Activated CD8-positive, alpha-beta memory T cell treated with anti-CD3 and anti-CD28 coated beads for 48 hours (primary cell): Measurements from ENCODE around the gene OSBPL3.
"Not testable (repeated sequence)": the region's sequence is repeated elsewhere in the genome, so short reads cannot be mapped to it uniquely, and the experiment has no call there.

ENCODE experiments used
- DNase-seq, 3 experiments: peaks; one replicate each; pipeline ENCODE4 v3.0.0-alpha.2; 2020; ENCODE audit warnings: low read depth in 2 of 3, low spot score in 2 of 3

The OSBPL3 gene

DNA sequence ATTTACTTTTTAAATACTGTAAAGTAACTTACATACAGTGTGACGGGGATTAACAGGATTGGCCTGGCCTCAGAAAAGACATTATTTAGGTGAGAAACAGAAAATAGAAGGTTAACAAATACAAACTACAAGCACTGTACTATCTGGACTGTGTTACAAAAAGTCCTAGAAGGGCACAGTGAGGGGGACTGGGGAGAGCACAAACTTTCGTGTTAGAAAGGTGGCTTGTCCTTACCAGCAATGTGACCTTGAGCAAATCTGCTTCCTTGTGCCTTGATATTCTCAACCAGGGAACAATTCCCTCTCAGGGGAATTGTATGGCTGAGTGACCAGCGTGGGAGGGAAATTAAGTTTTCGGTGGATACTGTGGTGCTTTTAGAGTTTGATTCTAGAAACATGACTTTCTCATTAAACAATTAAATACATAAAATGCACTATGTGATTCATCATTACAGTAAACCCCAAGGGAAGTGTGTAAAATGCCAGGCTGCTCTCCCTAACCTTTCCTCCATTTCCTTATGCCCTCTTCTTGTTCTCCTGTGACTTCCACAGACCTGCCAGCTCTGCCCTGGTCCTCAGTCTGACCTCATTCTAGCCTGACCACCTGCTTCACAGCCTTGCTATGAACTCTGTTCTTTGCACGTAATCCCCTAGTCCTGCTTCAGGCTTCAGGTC lies 57.7 kb downstream of the OSBPL3 start:
- no peak for DNase-seq

DNA sequence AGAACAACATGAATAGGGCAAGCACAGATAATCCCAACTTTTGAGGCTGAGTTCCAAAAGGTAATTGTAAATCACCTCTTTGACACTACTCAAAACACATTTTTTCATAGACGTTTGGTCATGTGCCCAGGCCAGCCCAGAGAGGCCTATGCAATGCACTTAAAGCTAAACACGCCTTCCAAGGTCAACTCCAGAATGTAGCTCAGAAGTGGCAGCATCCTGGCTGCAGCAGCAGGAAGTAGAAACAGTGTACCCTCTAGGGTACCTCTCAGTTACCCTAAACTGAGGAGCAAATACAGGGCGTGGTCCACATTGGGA lies 58.7 kb downstream of the OSBPL3 start:
- no peak for DNase-seq

DNA sequence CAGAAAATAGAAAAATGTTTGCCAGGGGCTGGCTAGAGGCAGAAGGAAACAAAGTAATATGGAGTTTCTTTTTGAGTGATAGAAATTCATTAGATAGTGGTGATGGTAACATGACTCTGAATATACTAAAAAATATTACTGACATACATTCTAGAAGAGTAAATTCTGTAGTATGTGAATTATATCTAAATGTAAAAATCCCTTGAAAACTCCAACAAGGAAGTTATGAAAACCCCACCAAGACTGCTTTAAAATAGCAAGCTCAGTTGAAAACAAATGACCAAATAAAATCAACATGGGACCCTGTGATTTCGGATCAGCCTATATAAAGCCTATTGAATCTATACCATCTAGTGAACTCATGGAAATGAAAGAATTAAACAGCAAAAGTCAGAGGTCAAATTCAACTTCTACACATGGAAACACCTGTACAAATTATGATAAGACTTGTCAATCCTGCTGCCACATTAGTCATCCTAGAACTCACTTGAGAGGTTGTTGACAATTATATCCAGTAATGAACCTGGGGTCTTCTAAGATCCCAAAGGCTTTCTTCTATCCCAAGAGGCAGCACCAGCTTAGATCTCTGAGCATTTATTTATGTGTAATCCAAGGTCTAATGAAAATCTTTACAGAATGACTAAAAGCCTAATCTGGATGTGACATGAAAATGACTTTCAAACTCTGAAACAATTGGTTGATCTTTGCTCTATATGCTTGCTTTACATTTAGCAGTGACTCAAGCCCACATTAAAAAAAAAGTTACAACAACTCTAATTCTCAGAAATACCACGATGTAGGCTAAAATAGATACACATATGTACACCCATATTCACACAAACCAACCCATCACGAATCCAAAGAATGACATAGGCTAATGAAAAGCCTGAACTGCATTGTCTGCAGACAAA lies 59.3 kb downstream of the OSBPL3 start:
- DNase-seq, result no peak

DNA sequence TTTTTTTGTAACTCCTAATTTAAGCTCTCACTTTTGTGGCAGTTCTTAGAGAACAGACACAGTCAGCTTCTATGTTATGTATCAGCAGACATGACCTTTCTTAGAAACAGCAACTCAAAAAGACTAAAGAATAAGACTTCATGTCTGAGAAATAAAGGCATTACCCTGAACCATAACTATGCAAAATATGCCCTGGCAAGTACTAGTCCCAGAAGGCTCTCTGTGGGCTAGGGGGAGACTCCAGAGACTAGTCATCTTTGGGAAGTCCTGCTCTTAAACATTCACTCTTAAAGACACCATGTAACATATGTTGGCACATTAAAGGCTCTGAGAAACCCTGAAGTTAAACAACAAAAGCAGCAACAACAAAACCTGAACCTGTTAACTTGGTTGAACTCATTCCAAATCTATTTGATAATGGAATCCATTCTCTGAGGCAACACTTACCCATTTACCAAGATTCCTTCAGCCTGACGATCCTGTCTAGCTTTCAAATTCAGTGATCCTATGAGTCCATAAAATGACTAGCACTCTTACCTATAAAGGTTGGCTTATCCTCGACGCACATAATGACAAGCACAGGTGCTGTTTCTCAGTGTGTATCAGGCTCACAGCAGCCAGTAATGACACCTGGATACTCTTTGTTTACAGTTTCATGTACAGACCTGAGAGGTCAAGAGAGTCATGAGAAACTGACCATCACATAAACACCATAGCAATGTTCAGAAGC lies 62.3 kb downstream of the OSBPL3 start:
- DNase-seq, result no peak

DNA sequence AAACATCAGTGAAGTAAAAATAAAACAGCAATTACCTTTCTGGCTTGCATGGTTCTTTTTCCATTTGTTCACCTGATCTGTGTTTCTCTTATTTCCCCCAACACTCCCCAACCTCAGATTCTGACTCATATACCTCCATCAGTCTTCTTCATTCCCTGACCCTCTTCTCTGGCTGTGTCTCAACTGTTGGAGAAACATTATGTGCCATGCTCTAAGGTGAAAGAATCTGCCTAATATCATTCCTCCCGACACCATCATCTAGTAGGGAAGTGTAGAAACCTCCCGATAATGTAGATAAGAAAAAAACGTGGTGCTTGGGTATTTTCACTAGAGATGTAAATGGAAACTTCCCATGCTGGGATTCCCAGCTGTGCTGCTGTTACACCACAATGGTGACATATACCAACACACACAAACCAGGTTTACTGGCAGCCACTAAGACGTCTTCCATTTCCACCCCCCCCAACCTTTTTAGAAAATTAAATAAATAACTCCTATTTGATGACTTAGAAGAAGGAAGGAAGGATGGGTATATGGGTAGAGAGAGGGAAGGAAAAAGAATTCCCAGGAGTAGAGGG lies 63.4 kb downstream of the OSBPL3 start:
- no peak for DNase-seq

DNA sequence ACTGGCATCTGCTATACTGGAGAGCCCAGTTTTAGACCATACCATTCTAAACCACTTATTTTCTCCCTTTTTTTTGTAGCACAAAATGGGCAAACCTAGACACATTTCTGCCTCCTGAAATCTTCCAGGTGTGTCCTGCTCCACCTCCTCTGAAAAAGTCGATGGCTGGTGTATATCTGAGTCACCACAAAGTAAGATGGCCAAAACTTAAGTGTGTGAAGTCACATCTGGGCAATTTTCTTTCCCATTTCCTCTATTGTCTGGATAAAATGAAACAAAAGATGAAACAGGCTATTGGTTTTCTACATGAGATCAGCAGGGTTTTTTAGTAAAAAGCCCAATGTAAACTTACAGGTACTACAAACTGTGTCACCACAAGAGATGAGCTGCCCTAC lies 65.5 kb downstream of the OSBPL3 start:
- no peak for DNase-seq

DNA sequence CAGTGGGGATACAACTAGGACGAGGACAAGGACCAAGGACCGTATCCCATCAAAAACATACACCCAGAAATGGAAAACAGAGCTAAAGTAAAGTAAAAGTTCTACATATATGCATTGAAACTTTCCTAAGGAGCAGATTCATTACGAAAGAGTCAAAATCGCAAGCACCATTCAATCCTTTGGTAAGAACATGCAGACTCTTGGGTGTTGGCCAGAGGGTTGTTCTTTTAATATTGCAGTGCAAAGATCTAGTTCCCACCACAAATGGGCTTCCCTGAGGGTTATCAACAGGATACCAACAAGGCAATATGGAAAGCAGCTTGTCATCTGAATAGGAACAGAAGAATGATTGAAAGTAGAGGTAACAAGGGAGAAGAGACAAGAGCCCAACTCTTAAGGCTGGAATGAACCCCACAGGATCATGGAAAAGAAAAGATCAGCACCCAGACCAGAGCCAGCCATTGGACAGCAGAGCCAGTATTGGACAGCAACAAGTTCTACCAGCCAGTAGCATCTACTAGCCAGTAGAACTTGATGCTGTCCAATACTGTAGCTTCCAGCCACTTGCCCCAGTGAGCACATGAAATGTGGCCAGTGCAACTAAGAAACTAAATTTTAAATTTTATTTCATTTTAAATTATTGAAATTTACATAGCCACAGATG lies 66.0 kb downstream of the OSBPL3 start:
- DNase-seq, result no peak

DNA sequence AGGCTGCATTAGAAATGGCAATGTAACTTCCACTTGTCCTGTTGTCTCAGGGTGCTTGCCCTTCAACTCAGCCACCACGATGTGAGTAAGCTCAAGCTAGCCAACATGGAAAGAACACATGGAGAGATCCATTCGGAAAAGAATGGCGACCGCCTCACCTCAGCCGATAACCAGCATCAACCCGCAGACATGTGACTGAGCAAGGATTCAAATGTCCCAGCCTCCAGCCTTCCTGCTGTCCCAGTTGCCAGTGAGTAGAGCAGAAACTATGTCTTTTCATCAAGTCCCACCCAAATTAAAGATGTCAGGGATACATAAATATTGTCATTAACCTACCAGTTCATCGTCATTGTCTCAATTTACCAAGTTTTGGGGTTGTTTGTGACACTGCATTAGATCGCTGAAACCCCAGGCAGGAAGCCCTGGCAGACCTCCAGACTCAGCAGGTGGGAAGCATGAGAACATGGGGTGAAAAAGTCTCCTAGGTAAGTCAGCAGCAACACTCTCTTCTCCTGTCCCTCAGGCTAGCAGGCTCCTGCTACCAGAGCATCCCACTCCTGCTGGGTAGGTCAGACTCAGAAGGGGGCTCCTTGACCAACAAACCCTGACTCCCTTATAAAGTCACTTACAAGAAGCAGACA lies 67.0 kb downstream of the OSBPL3 start:
- DNase-seq, result no peak

DNA sequence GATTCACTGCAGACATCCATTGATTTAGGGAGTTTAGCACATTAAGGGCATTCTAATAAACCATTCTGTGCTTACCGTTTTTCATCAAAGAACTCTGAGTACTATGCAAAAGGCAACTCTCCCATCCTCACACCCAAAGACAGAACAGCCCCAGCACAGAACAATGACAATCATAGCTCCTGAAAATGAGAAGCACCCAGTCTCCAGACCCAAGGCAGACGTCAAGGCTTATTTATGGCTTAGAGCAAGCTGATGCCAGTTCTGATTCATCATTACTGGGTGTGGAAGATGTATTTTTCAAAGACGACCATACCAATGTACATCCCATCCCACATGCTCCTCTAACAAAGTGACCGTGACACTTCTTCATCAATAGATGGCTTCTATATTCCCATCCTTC lies 67.6 kb downstream of the OSBPL3 start:
- no peak for DNase-seq

DNA sequence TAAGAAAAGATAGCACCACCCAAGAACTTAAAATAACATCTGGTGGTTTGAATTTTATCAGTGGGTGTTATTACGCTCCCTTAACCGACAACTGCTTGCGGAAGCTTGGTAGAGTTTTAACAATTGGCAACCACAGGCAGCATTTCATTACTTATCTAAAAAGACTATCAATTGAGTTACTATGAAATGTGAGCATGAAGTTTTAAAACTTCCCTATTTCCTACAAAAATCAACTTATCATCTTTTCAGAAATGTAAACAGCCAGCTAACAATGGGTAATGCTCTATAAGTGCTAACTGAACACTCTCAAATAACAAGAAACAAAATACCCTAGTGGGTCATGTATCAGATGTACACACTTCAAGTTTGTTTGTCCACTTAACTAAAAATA lies 68.8 kb downstream of the OSBPL3 start:
- DNase-seq, result no peak

DNA sequence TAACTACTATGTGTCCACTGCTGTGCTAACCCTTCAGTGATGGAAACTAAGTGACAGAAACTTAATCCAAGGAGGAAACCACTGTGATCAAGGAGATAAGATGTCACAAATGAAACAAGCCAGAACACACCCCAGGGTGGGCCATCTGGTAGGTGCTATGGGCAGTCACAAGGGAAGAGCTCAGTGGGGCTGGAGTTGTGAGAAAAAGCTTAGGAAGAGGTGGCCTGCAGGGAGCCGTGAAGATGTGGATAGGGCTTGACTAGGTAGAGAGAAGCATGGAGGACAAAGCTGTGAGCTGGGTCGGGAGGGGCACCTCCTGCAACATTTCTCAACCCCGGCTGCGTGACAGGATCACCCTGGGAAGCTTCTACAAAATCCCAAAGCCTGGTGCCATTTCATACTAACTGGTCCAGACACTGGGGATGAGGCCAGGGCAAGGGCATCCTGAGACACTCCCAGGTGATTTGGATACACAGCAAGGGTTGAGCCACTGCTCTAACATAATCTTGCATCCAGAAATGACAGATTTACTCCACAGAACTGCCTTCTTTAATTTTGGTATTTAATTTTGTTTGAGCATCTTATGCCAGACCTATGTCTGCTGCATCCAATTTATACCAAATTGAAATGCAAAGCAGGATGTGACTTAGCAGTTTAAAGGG lies 69.3 kb downstream of the OSBPL3 start:
- no peak for DNase-seq

DNA sequence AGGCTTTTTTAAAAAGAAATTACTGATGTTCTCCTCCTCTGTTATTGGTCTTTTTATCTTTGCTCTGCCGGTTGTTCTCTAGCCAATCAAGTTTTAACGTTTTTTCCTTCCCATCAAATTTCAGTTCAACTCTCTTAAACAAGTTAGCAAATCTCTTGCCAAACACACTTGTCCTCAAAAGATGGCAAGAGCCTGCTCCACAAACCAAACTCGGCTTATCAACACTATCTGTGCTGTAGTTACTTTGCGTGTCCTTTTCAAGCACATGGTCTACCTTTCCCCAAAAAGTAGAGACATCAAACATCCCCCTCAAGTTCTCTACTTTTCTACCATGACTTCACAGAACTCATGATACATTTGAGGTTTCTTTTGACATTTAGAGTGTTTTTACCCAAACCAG lies 71.3 kb downstream of the OSBPL3 start:
- no peak for DNase-seq

DNA sequence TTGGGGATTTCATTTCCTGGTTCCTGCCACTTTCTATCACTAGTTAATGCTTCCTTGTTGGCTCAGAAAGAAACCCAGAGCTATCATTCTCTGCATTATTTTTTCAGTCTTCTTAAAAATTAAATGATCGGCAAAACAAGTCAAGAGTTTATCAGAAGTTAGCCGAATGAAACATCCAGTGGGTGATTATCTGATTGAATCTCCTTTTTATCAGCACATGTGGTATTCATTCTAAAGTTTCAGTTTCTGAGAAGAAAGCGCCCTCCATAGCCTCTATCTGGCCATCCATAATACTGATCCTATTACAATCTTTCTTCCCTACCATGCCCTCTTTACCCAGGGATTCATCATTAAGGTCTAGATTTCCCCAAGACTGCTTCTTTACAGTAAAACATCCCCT lies 71.8 kb downstream of the OSBPL3 start:
- no peak for DNase-seq

DNA sequence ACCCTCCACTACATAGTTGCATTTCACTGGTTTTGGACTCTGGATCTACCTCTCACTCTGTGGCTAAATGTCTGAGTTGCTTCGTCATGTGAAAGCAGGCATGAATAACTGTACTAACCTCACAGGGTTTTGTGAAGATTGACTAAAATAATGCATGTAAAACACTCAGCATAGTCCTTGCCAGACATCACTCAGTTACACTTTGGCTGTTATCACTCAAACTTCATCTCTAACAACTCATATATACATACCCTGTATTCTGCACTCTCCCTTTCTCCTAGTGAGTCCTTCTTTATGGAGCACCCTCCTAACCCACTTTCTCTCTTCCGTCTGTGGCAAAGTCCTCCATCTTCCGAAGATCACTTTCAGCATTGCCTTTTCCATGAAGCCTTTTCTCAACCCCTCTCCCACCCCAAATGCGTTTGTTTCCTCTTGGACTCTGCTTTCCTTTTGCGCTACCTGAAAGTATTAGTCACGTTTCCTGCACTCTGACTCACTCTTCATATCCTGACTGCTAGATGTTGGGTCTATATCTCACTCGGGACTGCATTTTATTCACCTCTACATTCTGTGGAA lies 72.6 kb downstream of the OSBPL3 start:
- DNase-seq, result no peak

DNA sequence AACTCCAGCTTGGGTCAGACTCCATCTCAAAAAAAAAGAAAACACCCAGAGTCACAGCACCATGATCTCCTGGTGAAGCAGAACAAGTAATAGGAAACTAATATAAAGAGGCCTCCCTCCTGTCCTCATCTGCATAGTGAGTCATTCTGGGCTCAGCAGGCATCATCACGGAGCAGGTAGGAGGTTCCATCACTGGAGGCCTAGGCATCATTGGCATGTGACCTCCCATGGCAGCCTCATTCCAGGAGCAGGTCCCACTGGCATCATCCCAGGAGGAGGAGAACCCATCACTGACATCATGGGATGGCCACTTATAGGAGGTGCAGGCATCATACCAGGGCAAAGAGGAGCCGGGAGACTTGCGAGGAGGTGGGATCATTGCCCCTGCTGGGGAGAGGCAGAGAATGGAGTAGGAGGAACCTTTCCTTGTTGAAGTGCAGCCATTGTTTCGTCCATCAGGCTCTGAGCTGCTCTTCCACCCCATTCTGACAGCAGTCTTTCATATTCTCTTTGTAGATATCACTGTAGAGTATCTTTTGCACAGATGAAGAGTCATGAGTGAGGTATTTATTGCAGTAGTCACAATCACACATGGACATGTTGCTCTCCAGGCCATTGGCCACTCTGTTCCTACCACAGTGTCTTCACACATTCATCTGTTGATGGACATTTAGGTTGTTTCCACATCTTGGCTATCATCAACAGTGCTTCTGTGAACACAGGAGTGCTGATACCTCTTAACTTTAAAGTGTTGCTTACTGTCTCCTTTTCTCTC lies 73.8 kb downstream of the OSBPL3 start:
- DNase-seq, result no peak

DNA sequence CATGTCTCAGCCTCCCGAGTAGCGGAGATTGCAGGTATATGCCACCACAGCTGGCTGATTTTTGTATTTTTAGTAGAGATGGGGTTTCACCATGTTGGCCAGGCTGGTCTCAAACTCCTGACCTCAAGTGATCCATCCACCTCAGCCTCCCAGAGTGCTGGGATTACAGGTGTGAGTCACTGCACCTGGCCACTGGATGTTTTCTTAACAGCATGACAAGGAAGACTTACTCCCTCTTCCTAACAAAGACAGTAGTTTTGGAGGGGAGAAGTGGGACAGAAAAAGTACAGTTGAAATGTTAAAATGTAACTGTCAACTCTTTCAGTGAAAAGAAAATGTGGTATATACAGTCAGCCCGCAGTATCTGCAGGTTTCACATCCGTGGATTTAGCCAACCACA lies 76.0 kb downstream of the OSBPL3 start:
- not testable (repeated sequence) for DNase-seq

DNA sequence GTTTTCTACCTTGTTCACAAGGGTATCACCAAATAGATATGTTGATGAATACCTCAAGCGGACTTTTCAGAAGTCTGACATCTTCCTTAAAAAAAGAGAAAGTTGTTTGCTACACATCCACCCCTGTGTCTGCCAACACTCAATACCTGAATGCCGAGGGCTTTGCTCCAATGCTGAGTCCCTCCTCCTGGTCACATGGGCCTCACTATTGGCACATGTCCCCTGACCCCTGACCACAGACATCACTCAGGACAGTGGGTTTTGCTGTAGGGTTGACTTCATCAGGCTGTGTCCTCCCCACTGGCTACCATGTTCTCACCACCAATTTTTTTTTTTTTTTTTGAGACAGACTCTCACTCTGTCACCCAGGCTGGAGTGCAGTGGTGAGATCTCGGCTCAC lies 76.4 kb downstream of the OSBPL3 start:
- DNase-seq, result no peak

DNA sequence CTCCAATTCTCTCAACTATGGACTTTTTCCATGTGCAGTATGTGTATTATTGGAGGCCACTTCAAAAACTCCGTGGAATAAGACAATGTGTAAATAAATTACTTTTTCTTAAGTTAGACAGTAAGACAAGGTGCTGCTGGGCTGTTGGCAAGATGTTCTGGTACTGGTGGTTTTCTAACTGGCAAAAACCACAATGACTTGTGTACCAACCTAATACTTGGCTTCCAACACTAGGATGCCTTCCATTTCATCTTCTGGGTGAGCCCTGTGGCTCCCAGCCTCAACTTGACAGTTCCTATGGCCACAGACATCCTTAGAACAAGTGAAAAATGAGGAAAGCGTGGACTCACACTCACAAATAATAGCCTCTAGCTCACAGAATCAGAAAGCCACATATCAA lies 77.0 kb downstream of the OSBPL3 start:
- no peak for DNase-seq

DNA sequence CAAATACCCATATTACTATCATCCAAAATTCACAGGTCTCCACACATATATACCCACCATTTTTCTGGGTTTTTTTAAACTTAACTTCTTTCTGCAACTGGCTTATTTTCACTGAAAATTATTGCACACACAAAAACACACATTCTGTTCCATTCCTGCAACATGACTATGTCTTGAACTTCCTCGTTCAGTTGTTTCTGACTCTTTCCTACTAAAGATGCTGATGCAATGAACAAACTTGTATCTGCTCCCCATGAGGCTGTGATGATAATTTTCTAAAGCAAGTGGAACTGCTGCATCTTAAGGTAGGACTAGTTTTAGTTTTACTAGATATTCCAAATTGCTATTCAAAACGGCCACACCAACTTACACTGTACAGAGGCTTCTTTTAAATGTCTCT lies 77.7 kb downstream of the OSBPL3 start:
- DNase-seq, result no peak
